Transverse colon (tissue), 4 donors: ENCODE results near the gene SLC50A1.

Experiments
- POLR2AphosphoS5 ChIP-seq, 3 donors: sonication (generic); formaldehyde crosslinking; IDR thresholded peaks; one replicate each; pipeline ENCODE4 v1.6.1; 2016; ENCODE audit warnings: antibody characterized with exemption in 3 of 3
- TF ChIP-seq, protein P1 (sequence below), 5 experiments: fragments of 200-600 bp in 3 of 5; fragments of 450-650 bp in 2 of 5; sonication (generic) in 3 of 5; IDR thresholded peaks; 1 replicate in 2 of 5; 2 replicates in 3 of 5; pipeline ENCODE4 v1.5.1; 2016 to 2017; ENCODE audit warnings: antibody characterized with exemption in 5 of 5, inconsistent platforms in 3 of 5, mild to moderate bottlenecking in 2 of 5, moderate library complexity in 1 of 5

DNA sequence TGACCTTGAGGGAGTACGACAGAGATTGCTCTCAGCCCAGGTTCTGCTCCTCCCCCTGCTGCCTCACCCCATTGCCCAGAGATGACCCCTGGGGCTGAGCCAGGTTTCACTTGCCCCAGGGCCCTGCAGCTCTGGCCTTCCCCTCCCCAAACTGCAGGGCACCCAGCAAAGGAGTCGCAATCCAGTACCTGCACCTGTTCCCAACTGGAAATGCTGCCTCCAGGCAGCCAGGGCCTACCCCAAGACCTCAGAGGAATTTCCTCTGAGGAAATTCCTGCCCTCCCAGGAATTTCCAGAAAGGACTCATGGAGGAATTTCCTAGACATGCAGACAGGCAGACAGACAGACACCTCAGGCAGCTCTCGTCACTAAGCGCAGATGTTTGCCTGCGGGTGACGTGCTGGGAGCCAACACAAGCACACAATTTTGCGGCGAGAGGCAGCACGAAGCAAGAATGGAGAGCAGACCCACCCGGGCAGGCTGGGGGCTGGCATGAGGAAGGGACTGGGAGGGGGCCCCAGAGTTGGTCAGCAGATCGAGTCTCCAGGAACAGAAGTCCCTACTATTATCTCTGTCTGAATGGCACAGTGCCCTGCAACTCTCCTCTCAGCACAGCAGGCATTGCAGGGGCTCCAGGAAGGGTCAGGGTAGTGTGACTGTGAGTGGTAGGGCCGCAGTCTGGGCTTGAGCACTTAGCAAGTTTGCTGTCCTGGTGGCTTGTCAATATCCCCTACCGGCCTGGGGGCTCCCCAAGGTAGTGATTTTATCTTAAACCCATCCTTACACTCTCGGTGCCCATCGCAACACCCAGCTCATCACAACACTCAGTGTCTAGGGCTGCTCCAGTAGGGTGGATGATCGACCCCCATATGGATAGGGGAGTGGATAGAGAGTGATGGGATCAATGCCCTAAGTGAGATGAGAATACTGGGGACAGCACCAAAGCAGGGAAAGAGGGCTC, 10.9 kb upstream of the SLC50A1 start:
- no peak for TF ChIP-seq POLR2AphosphoS5 (IDR thresholded peaks at IDR 0.05)
- TF ChIP-seq, protein P1, sequence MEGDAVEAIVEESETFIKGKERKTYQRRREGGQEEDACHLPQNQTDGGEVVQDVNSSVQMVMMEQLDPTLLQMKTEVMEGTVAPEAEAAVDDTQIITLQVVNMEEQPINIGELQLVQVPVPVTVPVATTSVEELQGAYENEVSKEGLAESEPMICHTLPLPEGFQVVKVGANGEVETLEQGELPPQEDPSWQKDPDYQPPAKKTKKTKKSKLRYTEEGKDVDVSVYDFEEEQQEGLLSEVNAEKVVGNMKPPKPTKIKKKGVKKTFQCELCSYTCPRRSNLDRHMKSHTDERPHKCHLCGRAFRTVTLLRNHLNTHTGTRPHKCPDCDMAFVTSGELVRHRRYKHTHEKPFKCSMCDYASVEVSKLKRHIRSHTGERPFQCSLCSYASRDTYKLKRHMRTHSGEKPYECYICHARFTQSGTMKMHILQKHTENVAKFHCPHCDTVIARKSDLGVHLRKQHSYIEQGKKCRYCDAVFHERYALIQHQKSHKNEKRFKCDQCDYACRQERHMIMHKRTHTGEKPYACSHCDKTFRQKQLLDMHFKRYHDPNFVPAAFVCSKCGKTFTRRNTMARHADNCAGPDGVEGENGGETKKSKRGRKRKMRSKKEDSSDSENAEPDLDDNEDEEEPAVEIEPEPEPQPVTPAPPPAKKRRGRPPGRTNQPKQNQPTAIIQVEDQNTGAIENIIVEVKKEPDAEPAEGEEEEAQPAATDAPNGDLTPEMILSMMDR (IDR thresholded peaks at IDR 0.05), result no peak
